ENCODE data around the gene EIF2S3B.
"Not testable (repeated sequence)": the region's sequence is repeated elsewhere in the genome, so short reads cannot be mapped to it uniquely, and the experiment has no call there.

The EIF2S3B gene

GRCh38 chr12:10505620-10506019 is at the start of gene EIF2S3B:
TSS of gene EIF2S3B (plus strand) at chr12:10505890. CDS start at chr12:10505903, 13 bp downstream.
- no peak for DNase-seq

- no peak for DNase-seq
Measured at GRCh38 chr12:10456856-10457255, 48.8 kb upstream of the EIF2S3B start.

GRCh38 chr12:10457760-10458159 is 47.9 kb upstream of the EIF2S3B start:
- DNase-seq = peak; percentile 56

- no peak for DNase-seq
Measured at GRCh38 chr12:10466311-10466710, 39.4 kb upstream of the EIF2S3B start.

GRCh38 chr12:10469701-10470100 is 36.0 kb upstream of the EIF2S3B start:
- DNase-seq = no peak

GRCh38 chr12:10472808-10473207 is 32.9 kb upstream of the EIF2S3B start:
- not testable (repeated sequence) for DNase-seq

GRCh38 chr12:10481901-10482300 is 23.8 kb upstream of the EIF2S3B start:
- DNase-seq = not testable (repeated sequence)

- DNase-seq = not testable (repeated sequence)
Measured at GRCh38 chr12:10487328-10487727, 18.4 kb upstream of the EIF2S3B start.

- no peak for DNase-seq
Measured at GRCh38 chr12:10491766-10492165, 13.9 kb upstream of the EIF2S3B start.

- no peak for DNase-seq
Measured at GRCh38 chr12:10497602-10498001, 8.1 kb upstream of the EIF2S3B start.

GRCh38 chr12:10498042-10498441 is 7.6 kb upstream of the EIF2S3B start:
- no peak for DNase-seq

- DNase-seq = no peak
Measured at GRCh38 chr12:10501030-10501429, 4.7 kb upstream of the EIF2S3B start.

GRCh38 chr12:10503460-10503859 is 2.2 kb upstream of the EIF2S3B start:
- DNase-seq = no peak

GRCh38 chr12:10511756-10512355 is 6.2 kb downstream of the EIF2S3B start:
- no peak for DNase-seq

GRCh38 chr12:10512798-10513197 is 7.1 kb downstream of the EIF2S3B start:
- DNase-seq = no peak

- DNase-seq = no peak
Measured at GRCh38 chr12:10521555-10521954, 15.9 kb downstream of the EIF2S3B start.

- DNase-seq = no peak
Measured at GRCh38 chr12:10528174-10528953, 22.7 kb downstream of the EIF2S3B start.

- DNase-seq = no peak
Measured at GRCh38 chr12:10529603-10530002, 23.9 kb downstream of the EIF2S3B start.

- no peak for DNase-seq
Measured at GRCh38 chr12:10537721-10538120, 32.0 kb downstream of the EIF2S3B start.

GRCh38 chr12:10540776-10541205 is 35.1 kb downstream of the EIF2S3B start:
- no peak for DNase-seq

GRCh38 chr12:10543499-10543898 is 37.8 kb downstream of the EIF2S3B start:
- DNase-seq = no peak

GRCh38 chr12:10551375-10551774 is 45.7 kb downstream of the EIF2S3B start:
- no peak for DNase-seq

- no peak for DNase-seq
Measured at GRCh38 chr12:10553148-10553547, 47.5 kb downstream of the EIF2S3B start.

GRCh38 chr12:10554228-10554755 is 48.6 kb downstream of the EIF2S3B start:
- DNase-seq = no peak
